Activated CD4-positive, alpha-beta T cell treated with anti-CD3 and anti-CD28 coated beads, Interleukin-2, amount 50 U/mL, for 16 hours (primary cell): Measurements from ENCODE around the gene GYG1.

Experiments used
- DNase-seq: peaks from one replicate; pipeline ENCODE4 v3.0.0-alpha.2; 2020

The GYG1 gene

GRCh38 chr3:148990236-148990635 lies 1.1 kb upstream of the GYG1 start:
- peak; percentile 75 for DNase-seq

GRCh38 chr3:148992027-148992634 lies 791 bp downstream of the GYG1 start:
- DNase-seq = peak; percentile 28

GRCh38 chr3:148992635-148993255 lies 1.4 kb downstream of the GYG1 start:
- DNase-seq = no peak

GRCh38 chr3:148997623-148998022 lies 6.3 kb downstream of the GYG1 start:
- DNase-seq = no peak

DNA sequence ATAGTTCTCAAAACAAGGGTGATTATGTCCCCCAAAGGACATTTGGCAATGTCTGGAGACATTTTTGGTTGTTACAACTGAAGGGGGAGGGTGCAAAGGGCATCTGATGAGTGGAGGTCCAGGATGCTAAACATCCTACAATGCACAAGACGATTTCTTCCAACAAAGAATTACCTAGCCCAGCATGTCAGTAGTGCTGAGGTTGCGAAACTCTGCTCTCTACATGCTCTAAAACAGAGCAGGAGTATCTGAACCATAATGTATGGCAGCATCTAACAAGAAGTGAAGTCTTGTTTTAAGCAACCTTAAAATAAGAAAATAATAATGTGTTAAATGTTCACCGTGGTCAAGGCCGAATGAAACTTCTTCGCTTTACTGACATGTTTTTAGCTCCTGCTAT lies 7.0 kb downstream of the GYG1 start:
- DNase-seq = no peak

DNA sequence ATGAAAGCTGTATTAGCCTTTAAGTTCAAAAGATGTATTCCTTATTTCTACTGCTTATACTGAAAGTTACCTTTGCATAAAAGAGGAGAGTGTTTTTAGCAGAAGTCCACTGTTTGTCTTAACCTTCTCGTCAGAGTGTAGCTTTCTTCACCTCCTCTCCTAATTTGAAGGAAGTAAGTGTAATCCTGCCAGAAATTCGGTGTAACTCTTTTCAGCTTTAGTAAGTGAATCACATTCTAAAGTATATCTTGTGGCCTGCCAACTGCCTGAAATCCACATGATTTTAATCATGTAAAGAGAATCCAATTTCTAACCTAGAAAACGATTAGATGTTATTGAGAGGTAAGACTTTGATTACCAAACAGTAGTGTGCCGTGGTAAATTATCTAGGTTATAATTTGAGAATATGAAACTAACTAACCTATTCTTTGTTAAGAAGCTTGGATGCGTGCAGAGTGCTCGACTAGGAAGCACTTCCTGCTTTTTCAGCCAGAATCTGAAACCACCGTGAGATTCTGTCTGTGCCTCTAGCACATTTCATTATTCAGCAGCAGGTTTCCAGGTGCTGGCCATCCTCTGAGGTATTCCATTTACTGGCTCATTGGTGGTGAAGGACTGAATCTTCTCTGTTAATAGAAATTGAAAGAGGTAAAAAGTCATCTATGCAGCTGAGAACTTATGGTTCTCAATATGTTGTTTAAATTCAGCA lies 7.5 kb downstream of the GYG1 start:
- peak; percentile 41 for DNase-seq

DNA sequence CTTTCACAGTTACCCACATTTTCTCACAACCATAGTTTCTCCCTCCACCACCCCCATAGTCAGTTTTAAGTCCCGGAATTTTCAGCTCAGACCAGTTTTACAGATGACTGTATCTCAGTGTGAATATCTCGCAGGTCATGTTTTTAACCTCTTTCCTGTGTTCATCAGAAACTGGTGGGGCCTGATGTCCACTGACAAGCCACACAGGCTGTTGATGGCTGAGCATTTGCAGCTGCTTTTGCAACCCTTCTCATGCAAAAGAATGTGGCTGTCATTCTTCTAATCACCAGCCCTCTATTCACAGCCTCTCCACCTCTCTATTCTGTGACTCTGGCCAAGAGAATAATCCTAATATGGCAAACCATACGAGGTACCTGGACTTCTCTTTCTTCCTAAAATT lies 8.5 kb downstream of the GYG1 start:
- DNase-seq = no peak

GRCh38 chr3:149000206-149000745 lies 8.9 kb downstream of the GYG1 start:
- DNase-seq = no peak

DNA sequence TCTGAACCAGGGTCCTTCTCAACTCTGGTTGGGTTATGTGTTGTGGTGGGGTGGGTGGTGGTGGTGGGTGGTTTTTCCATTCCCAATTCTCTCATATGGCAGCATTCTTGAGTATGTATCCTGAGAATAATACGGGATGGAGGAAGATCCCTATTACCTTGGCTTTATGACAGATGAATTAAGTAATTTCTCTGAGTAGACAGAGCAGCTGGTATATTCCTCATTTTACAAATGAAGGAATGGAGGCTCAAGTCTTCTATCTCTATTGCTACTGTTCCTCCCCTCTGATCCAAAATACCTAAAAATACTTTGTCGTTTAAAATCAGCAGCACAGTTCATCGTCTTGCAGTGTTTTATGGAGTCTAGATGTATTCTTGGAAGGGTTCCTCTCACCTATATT lies 10.4 kb downstream of the GYG1 start:
- no peak for DNase-seq

DNA sequence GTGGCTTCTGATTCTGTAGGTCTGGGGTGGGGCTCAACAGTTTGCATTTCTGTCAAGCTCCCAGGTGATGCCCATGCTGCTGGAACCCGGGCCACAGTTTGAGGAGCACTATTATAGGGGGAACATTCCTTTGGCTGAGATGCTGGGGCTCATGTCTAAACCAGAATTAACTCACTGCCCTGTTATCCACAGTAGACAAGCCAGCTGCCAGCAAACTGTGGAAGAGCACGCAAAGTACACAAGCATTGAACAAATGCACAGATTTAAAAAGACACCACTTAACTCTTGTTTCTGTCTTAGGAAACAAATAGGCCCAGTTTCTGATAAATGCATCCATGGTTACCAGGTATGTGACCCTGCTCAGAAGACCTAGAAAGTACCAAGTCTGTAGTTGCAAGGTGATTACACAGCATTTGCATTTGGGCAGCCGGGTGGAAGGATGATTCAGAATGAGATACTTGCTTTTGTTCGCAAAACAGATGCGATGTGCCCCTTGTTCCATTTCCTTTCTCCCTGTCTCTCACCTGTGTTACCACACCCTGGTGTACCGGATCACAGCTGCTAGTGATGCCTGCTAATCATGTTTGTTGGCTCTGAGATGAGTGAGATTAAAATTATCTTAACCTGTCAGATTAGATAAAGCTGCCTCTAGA lies 12.4 kb downstream of the GYG1 start:
- DNase-seq = peak; percentile 67

GRCh38 chr3:149004622-149005021 lies 13.3 kb downstream of the GYG1 start:
- no peak for DNase-seq

DNA sequence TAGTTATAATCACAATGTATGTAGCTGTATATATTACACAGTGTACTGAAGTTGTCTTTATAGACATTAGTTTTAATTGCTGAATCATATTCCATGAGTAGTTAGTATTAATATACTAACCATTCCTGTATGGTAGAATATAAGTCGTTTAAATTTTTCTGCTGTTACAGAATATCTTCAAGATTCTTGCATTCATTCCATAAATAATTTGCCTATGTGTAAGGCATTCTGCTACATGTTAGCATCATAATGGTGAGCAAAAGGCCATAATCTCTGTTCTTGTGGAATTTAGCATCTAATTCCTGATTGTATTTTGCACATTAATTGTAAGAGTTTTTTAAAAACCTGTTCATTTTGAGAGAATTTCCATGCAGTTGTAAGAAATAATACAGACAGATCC lies 14.1 kb downstream of the GYG1 start:
- DNase-seq = no peak

DNA sequence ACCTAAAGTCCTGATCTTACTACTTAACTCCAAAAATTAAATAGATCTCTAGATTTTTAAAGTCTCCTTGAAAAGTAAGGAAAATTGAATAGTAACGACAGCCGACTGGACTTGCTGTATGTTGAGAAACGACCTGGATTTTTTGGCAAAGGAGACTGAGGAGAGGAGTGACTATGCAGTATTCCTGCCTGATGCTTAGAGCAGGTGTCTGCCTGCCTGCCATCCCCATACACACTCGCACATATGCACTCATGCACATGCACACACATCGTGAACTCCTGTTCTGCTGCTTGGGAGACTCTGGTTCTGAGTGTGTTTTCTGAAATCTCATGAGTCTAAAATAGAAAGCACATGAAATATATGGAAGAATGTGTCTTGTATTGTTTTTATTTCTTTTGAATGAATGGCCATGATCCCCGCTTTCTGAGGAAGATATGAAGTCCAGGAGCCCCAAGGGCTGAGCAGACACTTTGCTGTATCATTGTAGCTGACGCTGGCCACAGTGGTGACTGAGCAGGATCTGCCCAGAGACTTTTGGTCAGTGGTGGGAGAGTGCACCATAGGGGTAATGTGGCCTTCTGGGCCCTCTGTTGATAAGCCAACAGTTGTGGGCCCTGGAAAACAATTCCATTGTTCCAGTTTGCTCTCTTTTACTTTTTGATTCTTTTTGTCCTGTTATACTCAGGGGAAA lies 16.4 kb downstream of the GYG1 start:
- DNase-seq = no peak

GRCh38 chr3:149009732-149010131 lies 18.4 kb downstream of the GYG1 start:
- DNase-seq = peak; percentile 74

GRCh38 chr3:149010504-149010951 lies 19.2 kb downstream of the GYG1 start:
- no peak for DNase-seq

DNA sequence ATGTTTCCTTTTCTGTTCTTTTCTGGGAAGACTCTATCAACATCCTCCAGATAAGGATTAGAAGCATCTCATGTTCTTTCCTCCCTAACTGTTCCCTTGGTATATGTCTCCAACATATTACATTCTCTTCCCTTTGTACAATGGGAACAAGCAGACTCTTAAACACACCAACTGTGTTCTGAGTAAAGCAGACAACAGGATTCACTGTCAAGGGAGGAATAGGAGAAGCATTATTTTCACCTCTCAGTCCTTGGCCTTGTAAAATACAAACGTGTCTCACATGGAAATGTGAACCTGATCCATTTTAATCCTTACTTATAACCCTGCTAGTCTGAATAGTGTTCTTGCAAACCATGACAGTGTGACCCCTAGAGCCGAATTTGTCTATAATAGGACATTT lies 19.6 kb downstream of the GYG1 start:
- DNase-seq = no peak

GRCh38 chr3:149011676-149012075 lies 20.3 kb downstream of the GYG1 start:
- no peak for DNase-seq

DNA sequence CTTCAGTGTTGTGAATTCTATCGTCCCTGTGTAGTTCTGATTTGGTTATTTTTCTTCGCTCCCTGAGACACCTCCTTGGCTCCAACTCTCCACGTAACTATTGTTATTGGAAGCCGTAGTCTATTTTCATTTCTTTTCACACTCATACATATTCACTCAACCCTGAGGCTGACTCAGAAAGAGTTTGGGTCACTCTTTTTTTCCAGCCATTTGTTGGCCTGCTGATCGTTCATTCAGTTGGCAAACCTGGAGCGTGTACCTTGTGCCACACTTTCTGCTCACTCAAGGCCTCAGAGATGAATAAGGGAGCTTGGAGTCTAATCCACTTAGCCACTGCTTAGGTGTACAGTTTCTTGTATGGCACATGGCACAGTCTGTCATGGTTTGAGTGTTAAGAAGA lies 22.4 kb downstream of the GYG1 start:
- DNase-seq = no peak

DNA sequence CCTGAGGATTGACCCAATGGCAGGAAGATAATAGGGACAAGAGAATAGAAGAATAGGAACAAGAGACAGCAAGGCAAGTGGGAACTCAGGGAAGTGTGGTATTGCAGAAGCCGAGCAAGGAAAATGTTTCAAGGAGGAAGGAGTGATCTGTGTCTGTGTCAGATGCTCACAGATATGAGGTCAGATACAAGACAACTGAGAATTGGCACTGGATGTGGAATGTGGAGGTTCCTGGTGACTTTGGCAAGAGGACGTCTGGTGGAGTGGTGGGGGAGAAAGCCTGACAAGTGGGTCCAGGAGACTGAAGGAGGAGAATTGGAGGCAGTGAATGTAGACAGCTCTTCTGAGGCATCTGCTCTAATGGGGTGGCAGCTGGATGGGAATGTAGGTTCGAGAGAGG lies 24.1 kb downstream of the GYG1 start:
- DNase-seq = no peak

GRCh38 chr3:149016242-149016641 lies 24.9 kb downstream of the GYG1 start:
- DNase-seq = no peak

GRCh38 chr3:149016669-149017541 lies 25.6 kb downstream of the GYG1 start:
- peak; percentile 31 for DNase-seq

GRCh38 chr3:149018247-149018646 lies 26.9 kb downstream of the GYG1 start:
- DNase-seq = no peak
